HG02970 (cell line): ENCODE measurements around the gene CORT.
A peak's percentile ranks its signal among the peaks of the same experiment; 100 is the strongest.
"Not testable (repeated sequence)": the region's sequence is repeated elsewhere in the genome, so short reads cannot be mapped to it uniquely, and the experiment has no call there.

Source experiments
- ATAC-seq: cut with Tn5 transposase; IDR thresholded peaks from one replicate; pipeline ENCODE4 v1.9.1; 2021; ENCODE audit warnings: mild to moderate bottlenecking, moderate library complexity, moderate number of reproducible peaks; ENCODE audit not compliant: unreplicated experiment, low FRiP score

The CORT gene

GRCh38 chr1:10473145-10473765 lies 23.4 kb downstream of the CORT start:
- ATAC-seq, result no peak

GRCh38 chr1:10474309-10474612 lies 24.4 kb downstream of the CORT start:
- not testable (repeated sequence) for ATAC-seq

GRCh38 chr1:10474613-10475507 lies 25.0 kb downstream of the CORT start, which contains the start of gene PEX14:
TSS of gene PEX14 (plus strand) at chr1:10474950. CDS start at chr1:10474967, 17 bp downstream.
- peak; percentile 41 for ATAC-seq

GRCh38 chr1:10475510-10475909 lies 25.7 kb downstream of the CORT start:
- no peak for ATAC-seq

- no peak for ATAC-seq
Observed at GRCh38 chr1:10479296-10479695, 29.5 kb downstream of the CORT start.

- ATAC-seq, result no peak
Observed at GRCh38 chr1:10480614-10481013, 30.8 kb downstream of the CORT start.

- no peak for ATAC-seq
Observed at GRCh38 chr1:10484521-10484920, 34.7 kb downstream of the CORT start.

- ATAC-seq, result no peak
Observed at GRCh38 chr1:10489291-10490055, 39.6 kb downstream of the CORT start.

- no peak for ATAC-seq
Observed at GRCh38 chr1:10490286-10490970, 40.6 kb downstream of the CORT start.

- ATAC-seq, result no peak
Observed at GRCh38 chr1:10494418-10494753, 44.6 kb downstream of the CORT start.

GRCh38 chr1:10494754-10495474 lies 45.1 kb downstream of the CORT start:
- ATAC-seq, result peak; percentile 75

- no peak for ATAC-seq
Observed at GRCh38 chr1:10495475-10495817, 45.6 kb downstream of the CORT start.

- ATAC-seq, result no peak
Observed at GRCh38 chr1:10495952-10496351, 46.1 kb downstream of the CORT start.

- ATAC-seq, result no peak
Observed at GRCh38 chr1:10497109-10497508, 47.3 kb downstream of the CORT start.

- no peak for ATAC-seq
Observed at GRCh38 chr1:10498231-10498630, 48.4 kb downstream of the CORT start.
